Suppressor macrophage treated with lipopolysaccharide for 4 hours (primary cell): Measurements from ENCODE around the gene RBP3.
"Not testable (repeated sequence)": the region's sequence is repeated elsewhere in the genome, so short reads cannot be mapped to it uniquely, and the experiment has no call there.

Experiments
- DNase-seq: peaks from one replicate; pipeline ENCODE4 v3.0.0-alpha.2; 2020

RBP3 gene

DNA sequence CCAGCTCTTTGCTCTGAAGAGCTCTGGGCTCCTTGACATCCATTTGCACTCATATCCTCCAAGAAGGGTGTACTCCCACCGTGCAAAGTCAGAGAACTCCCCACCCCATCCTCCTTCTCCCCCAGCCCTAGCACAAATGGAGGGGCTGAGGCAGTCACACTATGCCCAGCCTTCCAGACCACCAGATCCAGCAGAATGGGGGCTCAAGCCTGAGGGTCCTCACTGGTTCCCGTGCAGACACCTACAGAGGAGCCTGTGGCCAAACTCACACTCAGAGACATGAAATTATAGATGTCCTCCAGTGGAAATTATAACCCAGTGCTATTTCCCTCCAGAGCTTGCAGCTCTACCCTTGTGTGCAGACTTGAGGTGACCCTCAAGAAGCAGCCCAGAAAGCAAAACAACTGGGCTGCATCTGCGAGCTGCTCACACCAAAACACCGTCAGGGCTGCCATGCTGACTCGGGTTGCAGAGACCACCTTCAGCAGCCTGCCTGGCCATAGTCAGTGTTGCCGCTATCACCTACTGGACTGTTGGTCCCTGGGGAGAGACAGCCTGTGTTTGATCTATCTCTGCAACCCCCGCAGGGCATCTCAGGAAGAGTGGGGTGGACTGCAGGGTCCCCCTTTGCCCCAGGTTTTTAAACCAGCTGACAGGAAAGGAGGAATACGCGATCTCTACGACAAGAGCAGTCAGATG, 28.5 kb downstream of the RBP3 start:
- DNase-seq = no peak

DNA sequence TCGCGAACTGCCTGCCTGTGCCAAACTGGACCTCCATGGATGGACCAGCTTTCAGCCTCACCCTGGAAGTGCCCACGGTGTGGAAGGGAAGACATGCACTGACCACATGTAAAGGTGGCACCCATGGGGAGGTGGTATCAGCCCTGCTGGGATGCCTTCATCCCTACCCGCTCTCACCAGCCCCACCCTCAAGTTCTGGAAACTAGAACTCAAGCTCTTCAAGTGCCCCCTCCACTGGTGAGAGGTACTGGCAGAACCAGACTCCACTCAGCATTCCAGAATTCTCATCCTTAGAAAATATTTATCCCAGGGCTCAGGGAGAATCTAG, 30.0 kb downstream of the RBP3 start:
- no peak for DNase-seq

GRCh38 chr10:47378606-47379444, 30.7 kb downstream of the RBP3 start:
- no peak for DNase-seq

GRCh38 chr10:47379445-47379785, 31.3 kb downstream of the RBP3 start:
- no peak for DNase-seq

- DNase-seq = no peak
Observed at GRCh38 chr10:47379901-47380300, 31.7 kb downstream of the RBP3 start.

DNA sequence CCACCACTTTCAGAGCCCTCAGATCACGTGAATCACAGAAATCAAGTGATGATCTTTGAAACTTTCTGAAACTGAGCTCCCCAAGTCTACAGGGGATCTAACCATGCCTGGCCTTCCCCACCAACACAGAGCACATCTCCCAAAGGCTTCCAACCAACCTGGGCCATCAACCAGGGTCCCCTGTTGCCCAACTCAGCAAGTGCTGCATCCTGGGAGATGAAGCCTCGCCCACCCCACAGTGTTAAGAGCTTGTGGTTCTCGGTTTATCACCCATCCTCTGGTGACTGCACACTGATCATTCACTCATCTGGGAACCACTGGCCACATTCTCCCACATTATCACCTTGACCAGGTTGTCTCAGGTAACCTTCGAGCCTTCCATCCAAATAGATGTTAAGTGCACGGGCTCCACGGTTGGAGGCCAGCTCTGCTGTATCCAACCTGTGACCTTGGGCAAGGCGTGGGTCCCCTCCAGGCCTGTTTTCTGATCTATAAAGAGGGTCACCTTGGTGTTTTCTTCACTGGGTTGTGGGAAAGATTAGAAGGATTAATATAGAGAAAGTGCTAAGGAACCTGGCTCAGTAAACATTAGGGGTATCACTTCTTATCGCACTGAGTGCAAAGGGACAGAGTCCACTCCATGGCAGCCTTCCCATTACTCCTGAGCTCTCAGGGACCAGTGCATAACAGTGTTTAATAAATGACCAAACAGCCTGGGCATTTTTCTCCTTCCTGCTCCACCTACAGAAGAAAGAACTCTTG, 32.4 kb downstream of the RBP3 start:
- no peak for DNase-seq

DNA sequence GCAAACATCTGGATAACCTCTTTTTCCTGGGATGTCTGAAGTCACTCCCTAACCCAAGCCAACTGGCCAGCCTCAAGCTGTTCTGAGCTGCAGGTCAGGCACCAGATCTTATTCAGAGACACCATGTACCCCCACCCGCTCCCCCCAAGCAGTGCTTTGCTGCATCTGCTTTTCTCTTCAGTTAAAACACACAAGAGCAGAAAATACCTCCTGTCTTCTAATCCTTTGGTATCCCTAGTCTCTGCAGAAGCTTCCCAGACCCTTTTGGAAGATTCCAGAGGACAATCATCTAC, 32.9 kb downstream of the RBP3 start:
- no peak for DNase-seq

DNA sequence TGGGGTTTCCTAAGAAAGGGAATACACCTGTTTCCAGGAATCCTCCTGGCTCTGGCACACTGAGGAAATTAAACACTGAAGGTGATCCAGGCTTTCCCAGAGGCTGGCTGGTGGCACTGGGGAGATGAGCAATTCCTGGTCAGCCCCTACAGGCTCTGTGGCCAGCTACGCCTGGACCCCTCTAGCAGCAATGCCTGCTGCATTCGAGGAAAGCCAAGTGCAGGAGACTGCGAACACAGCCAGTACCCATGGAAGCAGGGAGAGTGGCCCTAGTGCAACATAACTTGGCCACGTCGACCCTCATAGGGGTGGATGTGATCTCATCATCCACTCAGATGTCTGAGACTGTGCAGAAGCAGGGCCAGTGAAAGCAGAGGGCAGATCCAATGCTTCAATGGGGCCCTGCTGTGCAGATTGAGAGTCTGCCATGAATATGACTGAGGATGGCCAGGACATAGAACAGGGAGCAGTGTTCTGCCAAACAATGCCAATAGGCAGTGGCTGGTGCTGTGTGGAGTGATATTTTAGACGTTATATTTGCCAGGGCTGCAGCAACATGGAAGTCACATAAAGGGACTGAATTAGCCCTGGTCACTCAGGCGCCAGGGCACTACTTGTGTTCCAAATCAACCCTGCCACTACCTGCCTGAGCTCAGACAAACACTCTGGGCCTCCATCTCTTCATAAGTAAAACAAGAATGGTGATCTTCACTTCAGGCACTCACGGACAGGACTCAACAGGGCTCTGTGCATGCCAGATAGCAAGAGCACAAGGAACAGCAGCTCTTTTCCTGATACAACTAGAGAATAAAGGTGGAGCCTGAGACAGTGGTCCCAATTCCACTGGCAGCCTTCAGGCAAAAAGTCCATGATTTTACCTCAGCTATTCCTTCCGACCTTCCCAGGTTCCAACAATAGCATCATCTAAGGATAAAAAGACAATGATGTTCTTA, 33.5 kb downstream of the RBP3 start:
- DNase-seq = no peak

GRCh38 chr10:47383261-47384147, 35.3 kb downstream of the RBP3 start:
- DNase-seq = no peak

DNA sequence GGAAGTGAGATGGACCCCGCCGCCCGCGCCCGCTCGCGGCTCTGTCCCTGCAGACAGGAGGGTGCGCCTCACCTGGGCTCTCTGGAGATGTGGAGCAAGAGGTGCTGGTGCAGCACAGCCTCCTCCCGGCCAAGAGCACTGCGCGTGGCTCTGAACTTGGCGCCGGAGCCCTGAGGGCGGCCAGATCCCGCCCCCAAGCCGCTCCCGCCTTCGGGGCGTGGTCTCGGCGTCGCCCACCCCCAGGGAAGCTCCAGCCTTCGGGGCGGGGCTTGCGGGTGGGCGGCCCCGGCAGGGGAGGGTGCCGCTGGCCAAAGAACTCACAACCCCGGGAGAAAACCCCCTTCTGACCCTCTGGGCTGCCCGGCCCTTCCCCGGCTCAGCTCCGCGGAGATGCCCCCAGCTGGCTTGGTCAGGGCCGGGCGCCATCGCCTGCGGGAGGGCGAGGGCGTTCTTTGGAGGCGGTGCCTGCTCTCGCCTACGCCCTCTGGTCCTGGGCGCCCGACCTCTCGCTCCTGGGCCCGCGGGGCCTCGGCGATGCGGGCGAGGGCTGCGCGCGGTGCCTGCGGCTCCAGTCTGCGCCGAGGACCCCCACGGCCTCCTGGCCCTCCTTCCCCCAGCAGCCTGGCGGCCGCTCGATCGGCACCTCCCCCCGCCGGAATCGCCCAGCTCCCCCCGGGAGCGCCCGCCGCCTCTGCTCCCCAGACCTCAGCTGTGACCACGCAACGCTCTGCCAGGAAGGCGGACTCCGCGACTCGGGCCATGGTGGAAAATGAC, 36.2 kb downstream of the RBP3 start, which contains the start of gene ZNF488:
TSS of gene ZNF488 (minus strand) at position 146 of the 774 bp plus-strand sequence. CDS start 15,464 bp downstream, outside the sequence.
- peak; percentile 74 for DNase-seq

DNA sequence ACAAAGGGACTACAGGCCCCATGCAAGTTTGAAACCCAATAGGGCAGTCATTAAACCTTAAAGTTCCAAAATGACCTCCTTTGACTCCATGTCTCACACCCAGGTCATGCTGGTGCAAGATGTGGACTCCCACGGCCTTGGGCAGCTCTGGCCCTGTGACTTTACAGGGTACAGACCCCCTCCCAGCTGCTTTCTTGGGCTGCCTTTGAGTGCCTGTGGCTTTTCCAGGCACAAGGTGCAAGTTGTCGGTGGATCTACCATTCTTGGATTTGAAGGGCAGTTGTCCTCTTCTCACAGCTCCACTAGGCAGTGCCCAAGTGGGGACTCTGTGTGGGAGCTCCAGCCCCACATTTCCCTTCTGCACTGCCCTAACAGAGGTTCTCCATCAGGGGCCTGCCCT, 37.9 kb downstream of the RBP3 start:
- DNase-seq = not testable (repeated sequence)

- no peak for DNase-seq
Observed at GRCh38 chr10:47388879-47389278, 40.7 kb downstream of the RBP3 start.

DNA sequence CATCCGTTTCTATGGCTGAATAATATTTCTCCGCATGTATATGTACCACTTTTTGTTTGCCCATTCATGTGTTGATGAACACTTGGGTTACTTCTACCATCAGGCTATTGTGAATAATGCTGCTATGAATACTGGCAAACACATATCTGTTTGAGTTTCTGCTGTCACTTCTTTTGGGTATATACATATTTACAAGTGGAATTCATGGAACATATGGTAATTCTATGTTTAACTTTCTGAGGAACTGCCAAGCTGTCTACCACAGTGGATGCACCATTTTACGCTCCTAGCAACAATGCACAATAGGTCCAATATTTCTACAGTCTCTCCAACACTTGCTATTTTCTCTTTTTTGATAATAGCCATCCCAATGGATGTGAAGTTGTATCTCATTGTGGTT, 41.5 kb downstream of the RBP3 start:
- no peak for DNase-seq

- DNase-seq = no peak
Observed at GRCh38 chr10:47396311-47396717, 48.2 kb downstream of the RBP3 start.

- DNase-seq = no peak
Observed at GRCh38 chr10:47397256-47397655, 49.1 kb downstream of the RBP3 start.

- no peak for DNase-seq
Observed at GRCh38 chr10:47400251-47400650, 52.1 kb downstream of the RBP3 start.

DNA sequence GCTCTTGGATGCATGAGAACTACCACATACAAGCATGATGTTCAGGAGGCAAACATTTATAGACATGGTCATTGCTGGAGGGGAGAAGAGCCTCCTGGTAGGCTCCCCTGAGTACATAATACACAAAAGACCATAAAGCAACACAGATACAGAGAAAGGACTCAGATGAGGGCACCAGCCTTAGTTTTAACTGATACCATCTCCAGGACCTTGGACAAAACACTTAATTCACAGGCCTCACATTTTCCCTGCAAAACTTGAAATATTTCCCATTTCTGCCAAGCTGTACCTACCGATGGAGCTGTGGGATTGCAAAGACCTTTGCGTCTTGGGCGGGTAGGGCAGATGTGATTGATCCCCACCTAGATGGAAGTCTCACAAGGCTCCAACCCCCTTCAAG, 52.6 kb downstream of the RBP3 start:
- no peak for DNase-seq

DNA sequence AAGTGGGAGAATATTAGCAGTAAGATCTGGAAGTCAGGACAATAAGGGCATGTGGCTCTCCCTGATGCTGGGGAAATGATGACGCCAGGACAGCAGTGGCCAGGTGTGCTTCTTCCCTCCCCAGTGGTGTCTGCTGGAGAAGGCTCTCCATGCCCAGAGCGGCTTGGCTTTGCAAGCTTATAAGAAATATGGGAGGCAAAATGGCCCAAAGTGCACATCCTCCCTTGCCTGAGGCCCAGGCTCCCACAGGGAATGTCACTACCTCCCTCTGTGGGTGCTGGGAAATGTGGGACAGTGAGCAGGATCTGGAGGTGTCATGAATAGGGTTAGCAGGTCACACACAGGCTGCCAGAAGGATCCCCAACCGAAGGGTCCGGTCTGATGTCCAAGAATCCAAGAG, 53.0 kb downstream of the RBP3 start:
- DNase-seq = no peak

GRCh38 chr10:47401874-47402640, 53.9 kb downstream of the RBP3 start:
- no peak for DNase-seq

GRCh38 chr10:47402641-47403301, 54.6 kb downstream of the RBP3 start:
- no peak for DNase-seq
